DMS 273 treated with DMSO at 0.1 percent for 48 hours (cell line): Measurements from ENCODE around the gene PRPF6.
A peak's percentile ranks its signal among the peaks of the same experiment; 100 is the strongest.

Source experiments
- DNase-seq: peaks from one replicate; lab custom pipeline; 2025; lab: John Stamatoyannopoulos, UW

Gene PRPF6

DNA sequence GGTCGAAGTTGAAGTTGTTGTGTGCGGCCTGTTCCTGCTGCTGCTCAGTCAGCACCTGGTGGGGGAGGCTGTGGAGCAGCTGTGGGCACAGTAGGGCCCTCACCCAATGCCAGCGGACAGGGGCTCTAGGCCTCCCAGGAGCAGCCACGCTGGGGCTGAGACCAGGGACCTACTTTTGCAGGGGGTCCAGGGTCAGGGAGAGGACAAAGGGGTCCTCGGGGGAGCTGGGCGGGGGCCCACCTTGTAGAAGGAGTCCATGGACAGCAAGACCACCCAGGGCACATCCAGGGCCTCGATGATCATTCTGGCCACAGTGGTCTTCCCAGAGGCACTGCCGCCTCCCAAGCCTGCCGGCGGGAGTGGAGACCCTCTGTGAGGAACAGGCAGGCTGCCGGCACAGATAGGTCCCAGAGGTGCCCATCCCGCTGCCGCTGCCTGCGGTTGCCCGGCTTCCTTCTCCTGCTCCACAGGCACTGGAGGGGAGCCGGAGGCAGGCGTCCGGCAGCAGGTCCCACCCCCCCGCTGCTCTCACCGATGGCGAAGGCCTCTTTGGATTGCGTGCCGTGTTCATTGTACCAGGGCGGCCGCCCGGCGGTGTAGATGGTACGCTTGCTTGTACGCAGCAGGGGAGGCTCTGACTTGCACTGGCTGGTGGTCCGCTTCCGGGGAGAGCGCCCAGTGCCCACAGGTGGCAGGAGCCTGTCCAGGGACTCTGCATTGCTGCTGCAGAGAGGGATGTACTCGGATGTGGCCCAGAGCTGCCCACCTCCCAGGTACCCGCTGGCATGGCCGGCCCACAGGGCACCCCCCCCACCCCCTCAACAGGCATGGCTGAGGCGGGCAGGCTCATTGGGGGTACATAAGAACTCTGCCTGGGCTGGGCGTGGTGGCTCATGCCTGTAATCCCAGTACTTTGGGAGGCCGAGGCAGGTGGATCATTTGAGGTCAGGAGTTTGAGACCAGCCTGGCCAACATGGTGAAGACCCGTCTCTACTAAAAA lies 34.7 kb upstream of the PRPF6 start:
- DNase-seq, result no peak

DNA sequence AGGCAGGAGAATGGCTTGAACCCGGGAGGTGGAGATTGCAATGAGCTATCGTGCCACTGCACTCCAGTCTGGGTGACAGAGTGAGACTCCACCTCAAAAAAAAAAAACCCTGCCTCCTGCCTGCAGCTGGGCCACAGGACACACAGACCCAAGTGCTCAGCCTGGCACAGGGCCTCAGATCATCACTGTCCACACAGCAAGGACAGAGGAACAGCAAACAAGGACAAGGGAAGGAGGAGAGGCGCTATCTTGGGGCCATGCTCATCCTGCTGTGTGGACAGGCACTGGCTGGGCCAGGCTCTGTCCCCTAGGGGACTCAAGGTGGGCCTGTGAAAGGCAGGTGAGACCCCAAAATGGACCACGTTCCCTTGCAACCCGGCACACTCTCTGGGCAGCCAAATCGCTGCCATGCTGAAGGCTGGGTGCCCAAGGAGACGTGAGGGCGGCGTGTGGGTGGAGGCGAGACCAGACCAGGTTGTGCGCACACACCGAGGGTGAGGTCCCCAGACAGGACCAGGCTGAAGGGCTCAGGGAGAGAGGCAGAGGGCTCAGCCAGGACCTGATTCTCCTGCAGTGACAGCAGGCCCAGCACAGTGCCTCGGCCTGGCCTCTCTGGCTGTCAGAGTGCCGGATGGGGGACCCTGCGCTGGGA lies 33.8 kb upstream of the PRPF6 start:
- DNase-seq, result no peak

GRCh38 chr20:63947638-63948456 lies 33.1 kb upstream of the PRPF6 start:
- no peak for DNase-seq

GRCh38 chr20:63950701-63951397 lies 30.1 kb upstream of the PRPF6 start:
- DNase-seq, result no peak

- DNase-seq, result no peak
Observed at GRCh38 chr20:63951398-63952209, 29.3 kb upstream of the PRPF6 start.

- DNase-seq, result no peak
Observed at GRCh38 chr20:63952210-63952535, 28.8 kb upstream of the PRPF6 start.

- DNase-seq, result no peak
Observed at GRCh38 chr20:63952769-63953168, 28.2 kb upstream of the PRPF6 start.

GRCh38 chr20:63953764-63954429 lies 27.0 kb upstream of the PRPF6 start:
- DNase-seq, result no peak

DNA sequence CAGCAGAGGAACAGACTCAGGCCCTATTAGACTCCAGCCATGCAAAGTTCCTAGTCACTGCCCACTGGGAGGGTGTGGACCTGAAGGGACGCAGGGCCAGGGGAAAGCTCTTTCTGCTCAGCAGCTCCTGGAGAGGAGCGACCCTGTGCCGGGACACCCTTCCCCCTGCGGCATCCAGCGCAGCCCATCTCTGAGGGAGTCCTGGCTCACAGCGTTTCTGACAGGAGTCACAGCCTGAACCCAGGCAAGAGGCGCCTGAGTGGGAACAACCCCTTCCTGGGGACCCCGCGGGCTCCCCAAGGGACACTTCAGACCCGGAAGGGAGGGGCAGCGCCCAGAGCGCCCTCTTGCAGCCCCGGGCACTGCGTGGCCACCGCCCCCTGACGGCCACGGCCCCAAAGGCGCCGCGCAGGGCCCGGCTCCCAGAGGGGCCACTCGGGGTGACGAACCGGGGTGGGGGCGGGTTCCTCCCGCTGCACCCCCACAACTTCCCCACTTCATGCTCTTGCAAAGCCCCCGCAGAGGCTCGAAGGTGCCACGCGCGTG lies 25.6 kb upstream of the PRPF6 start:
- DNase-seq, result no peak

GRCh38 chr20:63955827-63956663 lies 24.9 kb upstream of the PRPF6 start, which contains the start of gene UCKL1:
TSS of gene UCKL1 (minus strand) at chr20:63956416. CDS start at chr20:63956372, 44 bp downstream.
- DNase-seq, result no peak

- peak; percentile 55 for DNase-seq
Observed at GRCh38 chr20:63956664-63957003, 24.3 kb upstream of the PRPF6 start.

DNA sequence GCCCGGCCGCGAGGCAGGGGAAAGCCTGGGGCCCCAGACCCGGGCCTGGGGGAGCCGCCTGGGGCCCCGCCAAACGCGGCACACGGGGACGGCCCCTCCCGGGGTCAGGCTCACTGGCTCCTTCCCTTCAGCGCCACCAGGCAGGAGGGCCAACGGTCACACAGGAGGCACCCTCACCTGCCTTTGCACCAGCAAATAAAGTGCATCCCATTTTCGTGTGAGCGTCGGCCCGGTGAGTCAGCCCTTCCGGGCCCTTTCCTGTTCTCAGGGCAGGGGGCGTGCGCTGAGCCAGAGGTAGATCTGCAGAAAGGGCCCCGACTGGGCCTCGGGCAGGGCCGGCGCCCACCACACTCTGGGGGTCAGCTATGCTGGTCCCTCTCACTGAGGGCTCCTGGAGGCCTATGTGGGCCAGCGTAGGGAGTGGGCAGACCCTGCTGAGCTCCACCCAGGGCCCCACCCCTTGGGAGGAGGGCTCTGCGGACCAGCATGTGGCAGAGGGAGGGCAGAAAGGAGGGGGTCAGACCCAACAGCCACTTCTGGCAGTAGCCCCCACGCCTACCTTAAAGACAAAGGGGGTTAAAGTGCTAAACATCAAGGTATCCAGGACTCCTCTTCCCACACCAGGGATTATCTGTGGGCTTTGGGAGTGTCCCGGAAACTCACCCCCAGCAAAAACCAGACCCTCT lies 23.8 kb upstream of the PRPF6 start:
- peak; percentile 78 for DNase-seq

GRCh38 chr20:63957690-63958441 lies 23.1 kb upstream of the PRPF6 start:
- DNase-seq, result peak; percentile 66

DNA sequence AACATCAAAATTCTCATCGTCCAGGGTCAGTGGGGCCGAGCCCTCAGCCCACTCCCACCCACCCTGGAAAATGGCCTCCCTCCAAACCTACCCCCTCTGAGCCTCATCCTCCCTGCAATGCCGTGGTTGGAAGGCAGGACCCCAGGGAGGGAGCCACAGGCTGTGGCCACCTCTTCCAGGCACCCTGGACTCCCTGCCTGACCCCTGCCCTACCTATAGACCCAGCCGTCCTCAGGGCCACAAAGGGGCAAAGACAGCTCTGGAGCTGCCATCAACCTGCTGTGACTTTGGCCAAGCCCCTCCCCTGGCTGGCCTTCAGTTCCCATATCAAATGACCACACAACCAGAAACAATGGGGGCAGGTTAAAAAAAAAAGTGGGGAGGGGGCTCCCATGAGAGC lies 22.5 kb upstream of the PRPF6 start:
- no peak for DNase-seq

GRCh38 chr20:63958964-63959698 lies 21.8 kb upstream of the PRPF6 start:
- no peak for DNase-seq

- DNase-seq, result no peak
Observed at GRCh38 chr20:63959699-63960075, 21.2 kb upstream of the PRPF6 start.
